Neural cell (in vitro differentiated cells): ENCODE data around the gene OLFML2B. TPM values are rescaled to one million over a fixed set of nuclear protein-coding genes. Genes with fewer than 3 reads are reported as not detected.

Source experiments
- H2AFZ ChIP-seq: fragments of 200-600, 300-800 bp; sonication (generic), shearing (Covaris generic); 2 replicates; pipeline ENCODE4 v1.6.0; 2014; ENCODE audit warnings: low read depth, mild to moderate bottlenecking, antibody characterized with exemption, low read length, moderate library complexity
- H3F3A ChIP-seq: fragments of 200-600 bp; shearing (Covaris generic); 2 replicates; pipeline ENCODE4 v1.6.1; 2016; ENCODE audit warnings: mild to moderate bottlenecking, moderate library complexity, mixed read lengths, antibody characterized with exemption, low read length; ENCODE audit not compliant: insufficient read depth, poor library complexity, severe bottlenecking
- H3K27ac ChIP-seq: fragments of 200-600, 300-800 bp; sonication (generic), shearing (Covaris generic); 2 replicates; pipeline ENCODE4 v1.5.1; 2014; ENCODE audit warnings: mild to moderate bottlenecking, low read length, moderate library complexity
- H3K27me3 ChIP-seq: fragments of 300-800, 200-600 bp; sonication (generic), shearing (Covaris generic); 2 replicates; pipeline ENCODE4 v1.6.0; 2014; ENCODE audit warnings: mild to moderate bottlenecking, low read depth, low read length, moderate library complexity; ENCODE audit not compliant: insufficient read depth
- H3K36me3 ChIP-seq: fragments of 300-800, 200-600 bp; sonication (generic), shearing (Covaris generic); 2 replicates; pipeline ENCODE4 v1.5.1; 2014; ENCODE audit warnings: mild to moderate bottlenecking, antibody characterized with exemption, low read length, moderate library complexity; ENCODE audit not compliant: insufficient read depth
- H3K4me2 ChIP-seq: fragments of 300-800, 200-600 bp; sonication (generic), shearing (Covaris generic); 2 replicates; pipeline ENCODE4 v1.6.0; 2014; ENCODE audit warnings: mild to moderate bottlenecking, low read length
- H3K4me3 ChIP-seq: fragments of 300-800, 200-600 bp; sonication (generic), shearing (Covaris generic); 2 replicates; pipeline ENCODE4 v1.5.1; 2014; ENCODE audit warnings: mild to moderate bottlenecking, low read length, moderate library complexity
- H3K79me2 ChIP-seq: fragments of 200-600 bp; shearing (Covaris generic); replicated peaks from 2 replicates; pipeline ENCODE4 v1.6.0; 2014; ENCODE audit warnings: mild to moderate bottlenecking, low read length, moderate library complexity; ENCODE audit not compliant: insufficient read depth
- H3K9ac ChIP-seq: fragments of 300-800, 200-600 bp; sonication (generic), shearing (Covaris generic); 2 replicates; pipeline ENCODE4 v1.6.1; 2016; ENCODE audit warnings: mild to moderate bottlenecking, low read length, mixed read lengths
- H3K9me2 ChIP-seq: fragments of 200-600 bp; shearing (Covaris generic); 2 replicates; pipeline ENCODE4 v1.6.1; 2016; ENCODE audit warnings: mild to moderate bottlenecking, low read length, mixed read lengths; ENCODE audit not compliant: insufficient read depth
- H3K9me3 ChIP-seq: fragments of 200-600, 300-800 bp; sonication (generic), shearing (Covaris generic); 2 replicates; pipeline ENCODE4 v1.6.1; 2016; ENCODE audit warnings: mild to moderate bottlenecking, mixed run types, low read length, moderate library complexity, mixed read lengths
- H4K20me1 ChIP-seq: fragments of 200-600 bp; shearing (Covaris generic); 2 replicates; pipeline ENCODE4 v1.6.1; 2016; ENCODE audit warnings: mild to moderate bottlenecking, mixed run types; ENCODE audit not compliant: insufficient read depth
- EP300 ChIP-seq: fragments of 450-650 bp; conservative IDR thresholded peaks from 2 replicates; pipeline ENCODE4 v1.6.1; 2014; ENCODE audit warnings: antibody characterized with exemption, mild to moderate bottlenecking, moderate library complexity; ENCODE audit not compliant: poor library complexity, severe bottlenecking
- EZH2 ChIP-seq: fragments of 200-600, 300-800 bp; shearing (Covaris generic), sonication (generic); IDR thresholded peaks from 2 replicates; pipeline ENCODE4 v1.6.1; 2014; ENCODE audit warnings: antibody characterized with exemption, low read length, borderline replicate concordance, mild to moderate bottlenecking; ENCODE audit not compliant: insufficient read depth, poor library complexity, severe bottlenecking
- MXI1 ChIP-seq: fragments of 450-650 bp; conservative IDR thresholded peaks from 2 replicates; pipeline ENCODE4 v1.6.1; 2014; ENCODE audit warnings: antibody characterized with exemption, mild to moderate bottlenecking; ENCODE audit not compliant: poor library complexity, severe bottlenecking
- POLR2AphosphoS5 ChIP-seq: IDR thresholded peaks from 2 replicates; pipeline ENCODE4 v1.6.1; 2012
- RAD21 ChIP-seq: fragments of 450-650 bp; conservative IDR thresholded peaks from 2 replicates; pipeline ENCODE4 v1.6.1; 2014; ENCODE audit warnings: antibody characterized with exemption, mild to moderate bottlenecking, moderate library complexity
- SMC3 ChIP-seq: fragments of 450-650 bp; conservative IDR thresholded peaks from 2 replicates; pipeline ENCODE4 v1.6.1; 2014; ENCODE audit warnings: antibody characterized with exemption, mild to moderate bottlenecking, moderate library complexity; ENCODE audit not compliant: poor library complexity
- TAF1 ChIP-seq: IDR thresholded peaks from 2 replicates; pipeline ENCODE4 v1.6.1; 2012; ENCODE audit warnings: low read depth
- polyA plus RNA-seq: library from polyadenylated mRNA; depleted of rRNA; stranded (reverse); fragments of >200 nt; gene quantifications from 2 replicates; pipeline ENCODE4 v1.2.3, GENCODE V29; 2014
- TF ChIP-seq, protein P1 (sequence below): IDR thresholded peaks from 2 replicates; pipeline ENCODE4 v1.6.1; 2012; ENCODE audit warnings: borderline replicate concordance

Gene OLFML2B
- polyA plus RNA-seq, 1 donor from 2014 or later = 0.78 TPM

DNA sequence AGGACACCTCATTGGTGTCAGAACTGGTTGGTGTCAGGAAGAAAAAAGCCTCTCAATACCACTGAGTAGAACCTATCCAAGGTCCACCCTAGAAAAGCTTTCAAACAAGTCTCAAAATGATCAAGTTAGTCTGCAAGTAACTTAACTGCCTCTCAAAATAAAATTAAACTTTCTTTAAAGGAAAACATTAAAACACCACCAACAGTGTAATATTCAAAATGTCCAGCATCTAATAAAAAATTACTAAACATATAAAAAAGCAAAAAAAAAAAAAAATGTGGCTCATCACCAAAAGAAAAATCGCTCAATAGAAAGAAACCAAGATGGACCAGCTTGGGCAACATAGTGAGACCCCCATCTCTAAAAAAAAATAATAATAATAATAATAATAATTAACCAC, 18.7 kb upstream of the OLFML2B start:
- Histone ChIP-seq H3K9me3 (no peaks in the 10 kb centered on the region), H3K4me2 (no peak overlapping the region), H3K79me2 (no peaks in the 10 kb centered on the region), H3K9ac (no peak overlapping the region), H4K20me1 (no peaks in the 10 kb centered on the region), H2AFZ (no peak overlapping the region), H3K4me3 (no peak overlapping the region), H3F3A (no peaks in the 10 kb centered on the region), H3K27me3 (no peaks in the 10 kb centered on the region), H3K27ac (no peak overlapping the region), H3K9me2 (no peaks in the 10 kb centered on the region), H3K36me3 (no peaks in the 10 kb centered on the region)
- TF ChIP-seq TAF1 = no peak
- no peak for TF ChIP-seq RAD21

GRCh38 chr1:162040657-162041056, 17.0 kb upstream of the OLFML2B start:
- H3K9me2 ChIP-seq = no peaks in the 10 kb centered on the region
- H3K4me3 ChIP-seq = no peak overlapping the region
- H3K27me3 ChIP-seq = no peaks in the 10 kb centered on the region
- no peaks in the 10 kb centered on the region for H3K9me3 ChIP-seq
- no peak overlapping the region for H3K27ac ChIP-seq
- H4K20me1 ChIP-seq = no peaks in the 10 kb centered on the region
- H3K9ac ChIP-seq = no peak overlapping the region
- H3F3A ChIP-seq = no peaks in the 10 kb centered on the region
- H3K36me3 ChIP-seq = no peaks in the 10 kb centered on the region
- no peaks in the 10 kb centered on the region for H3K79me2 ChIP-seq
- TF ChIP-seq POLR2AphosphoS5 = no peak
- no peak for TF ChIP-seq EP300
- TF ChIP-seq SMC3 = no peak
- TF ChIP-seq, protein P1, sequence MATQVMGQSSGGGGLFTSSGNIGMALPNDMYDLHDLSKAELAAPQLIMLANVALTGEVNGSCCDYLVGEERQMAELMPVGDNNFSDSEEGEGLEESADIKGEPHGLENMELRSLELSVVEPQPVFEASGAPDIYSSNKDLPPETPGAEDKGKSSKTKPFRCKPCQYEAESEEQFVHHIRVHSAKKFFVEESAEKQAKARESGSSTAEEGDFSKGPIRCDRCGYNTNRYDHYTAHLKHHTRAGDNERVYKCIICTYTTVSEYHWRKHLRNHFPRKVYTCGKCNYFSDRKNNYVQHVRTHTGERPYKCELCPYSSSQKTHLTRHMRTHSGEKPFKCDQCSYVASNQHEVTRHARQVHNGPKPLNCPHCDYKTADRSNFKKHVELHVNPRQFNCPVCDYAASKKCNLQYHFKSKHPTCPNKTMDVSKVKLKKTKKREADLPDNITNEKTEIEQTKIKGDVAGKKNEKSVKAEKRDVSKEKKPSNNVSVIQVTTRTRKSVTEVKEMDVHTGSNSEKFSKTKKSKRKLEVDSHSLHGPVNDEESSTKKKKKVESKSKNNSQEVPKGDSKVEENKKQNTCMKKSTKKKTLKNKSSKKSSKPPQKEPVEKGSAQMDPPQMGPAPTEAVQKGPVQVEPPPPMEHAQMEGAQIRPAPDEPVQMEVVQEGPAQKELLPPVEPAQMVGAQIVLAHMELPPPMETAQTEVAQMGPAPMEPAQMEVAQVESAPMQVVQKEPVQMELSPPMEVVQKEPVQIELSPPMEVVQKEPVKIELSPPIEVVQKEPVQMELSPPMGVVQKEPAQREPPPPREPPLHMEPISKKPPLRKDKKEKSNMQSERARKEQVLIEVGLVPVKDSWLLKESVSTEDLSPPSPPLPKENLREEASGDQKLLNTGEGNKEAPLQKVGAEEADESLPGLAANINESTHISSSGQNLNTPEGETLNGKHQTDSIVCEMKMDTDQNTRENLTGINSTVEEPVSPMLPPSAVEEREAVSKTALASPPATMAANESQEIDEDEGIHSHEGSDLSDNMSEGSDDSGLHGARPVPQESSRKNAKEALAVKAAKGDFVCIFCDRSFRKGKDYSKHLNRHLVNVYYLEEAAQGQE = no peak
- H3K4me2 ChIP-seq = no peak overlapping the region
- no peak overlapping the region for H2AFZ ChIP-seq

- Histone ChIP-seq H4K20me1 (no peaks in the 10 kb centered on the region), H2AFZ (no peak overlapping the region), H3K9me3 (no peaks in the 10 kb centered on the region), H3K9me2 (no peaks in the 10 kb centered on the region), H3F3A (no peaks in the 10 kb centered on the region), H3K79me2 (no peaks in the 10 kb centered on the region), H3K4me2 (no peak overlapping the region), H3K27me3 (no peaks in the 10 kb centered on the region), H3K9ac (no peak overlapping the region), H3K27ac (no peak overlapping the region), H3K4me3 (no peak overlapping the region), H3K36me3 (no peaks in the 10 kb centered on the region)
- no peak for TF ChIP-seq SMC3
- no peak for TF ChIP-seq MXI1
These were observed 16.3 kb upstream of the OLFML2B start for GRCh38 chr1:162040001-162040400.

DNA sequence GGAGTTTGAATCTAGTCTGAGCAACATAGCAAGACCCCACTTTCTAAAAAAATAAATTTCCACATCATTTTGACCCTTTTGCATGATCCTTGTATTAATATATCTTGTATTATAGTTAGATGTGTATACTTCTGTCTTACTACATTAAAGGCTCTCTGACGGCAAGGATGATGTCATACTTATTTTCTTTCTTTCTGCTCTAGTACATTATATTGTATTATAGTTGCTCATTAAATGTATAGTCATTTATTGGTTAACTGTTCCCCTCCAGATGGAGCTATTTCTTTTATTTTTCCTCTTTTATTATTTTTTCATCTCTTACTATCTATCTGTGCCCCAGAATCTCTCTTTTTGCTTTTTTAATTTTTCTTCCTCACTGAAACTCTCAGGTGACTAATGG, 15.0 kb upstream of the OLFML2B start:
- Histone ChIP-seq H4K20me1 (no peaks in the 10 kb centered on the region), H3K9ac (no peak overlapping the region), H3K27ac (no peak overlapping the region), H3K36me3 (no peaks in the 10 kb centered on the region), H3K4me2 (no peak overlapping the region), H3K9me2 (no peaks in the 10 kb centered on the region), H2AFZ (no peak overlapping the region), H3K79me2 (no peaks in the 10 kb centered on the region), H3K4me3 (no peak overlapping the region), H3K9me3 (no peaks in the 10 kb centered on the region), H3K27me3 (no peaks in the 10 kb centered on the region), H3F3A (no peaks in the 10 kb centered on the region)
- TF ChIP-seq EP300 = no peak
- no peak for TF ChIP-seq RAD21
- TF ChIP-seq POLR2AphosphoS5 = no peak
- TF ChIP-seq EZH2 = no peak
- no peak for TF ChIP-seq TAF1
- TF ChIP-seq MXI1 = no peak
